AG04450 (cell line): ENCODE measurements around the gene MAML3. TPM values are rescaled to one million over a fixed set of nuclear protein-coding genes. Genes with fewer than 3 reads are reported as not detected.
A peak's percentile ranks its signal among the peaks of the same experiment; 100 is the strongest.

ENCODE experiments used
- CTCF ChIA-PET: fragments of 300-600, 350-600 bp; formaldehyde crosslinking; extraction: SDS; loops from one replicate; lab custom pipeline; 2022; ENCODE audit warnings: antibody characterized with exemption, inconsistent platforms; lab: Charles Lee
- POLR2A ChIA-PET: fragments of 350-600 bp; formaldehyde crosslinking; extraction: SDS; loops from one replicate; lab custom pipeline; 2021; ENCODE audit warnings: antibody characterized with exemption, inconsistent platforms; lab: Yijun Ruan, JAX
- DNase-seq: peaks from one replicate; pipeline ENCODE4 v3.0.0-alpha.2; 2011; ENCODE audit warnings: low read depth, low spot score
- H3K27ac ChIP-seq: one replicate; pipeline ENCODE4 v1.5.1; 2012; ENCODE audit warnings: low read depth, low read length, control low read depth
- H3K27me3 ChIP-seq: one replicate; pipeline ENCODE4 v1.6.0; 2012; ENCODE audit warnings: low read length; ENCODE audit not compliant: control insufficient read depth, insufficient read depth
- H3K4me3 ChIP-seq: 2 replicates; pipeline ENCODE4 v1.5.1; 2011; ENCODE audit warnings: mild to moderate bottlenecking, low read depth, low read length, control low read depth
- H3K9me3 ChIP-seq: 2 replicates; pipeline ENCODE4 v1.5.1; 2012; ENCODE audit warnings: low read length; ENCODE audit not compliant: control insufficient read depth, insufficient read depth
- polyA plus RNA-seq: library from polyadenylated mRNA; depleted of rRNA; stranded (reverse); fragments of >200 nt; gene quantifications from 2 replicates; pipeline ENCODE4 v1.2.3, GENCODE V29; 2011
- TF ChIP-seq, protein P1 (sequence below): IDR thresholded peaks from 2 replicates; pipeline ENCODE4 v1.5.1; 2011; ENCODE audit warnings: low read depth, low read length, control low read depth, inconsistent platforms

MAML3 gene
- polyA plus RNA-seq, 1 experiment = 4.1 TPM

DNA sequence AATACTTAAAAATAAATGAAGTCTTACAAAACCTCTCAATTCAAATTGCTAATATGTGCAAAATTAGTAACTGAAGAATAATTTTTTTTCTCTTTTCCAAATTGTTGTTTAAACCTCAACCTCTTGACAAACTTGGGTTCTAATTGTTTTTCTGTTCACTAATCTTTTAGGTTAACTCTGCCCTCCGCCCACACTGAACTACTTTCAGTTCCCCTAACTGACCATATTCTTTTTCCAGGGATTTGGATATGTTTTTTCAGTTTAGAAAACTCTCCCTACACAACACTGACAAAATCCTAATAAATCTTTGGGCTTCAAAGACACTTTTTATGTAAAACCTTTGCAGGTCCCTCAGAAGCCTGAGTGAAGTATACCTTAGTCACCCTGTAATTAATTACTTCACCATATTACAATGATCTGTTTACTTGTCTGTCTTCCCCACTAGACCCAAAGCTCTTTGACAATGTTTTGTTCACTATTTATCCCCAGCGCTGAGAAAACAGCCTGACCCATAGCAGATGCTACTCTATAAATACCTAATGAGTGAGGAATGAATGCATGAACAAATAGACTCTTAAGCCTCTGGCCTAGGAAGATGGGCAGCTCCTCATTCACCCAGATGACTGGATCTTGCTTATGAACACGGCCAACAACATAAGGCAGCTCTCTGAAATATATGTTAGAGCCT lies 134.9 kb downstream of the MAML3 start:
- H3K27ac ChIP-seq = no peak overlapping the region
- TF ChIP-seq, protein P1, sequence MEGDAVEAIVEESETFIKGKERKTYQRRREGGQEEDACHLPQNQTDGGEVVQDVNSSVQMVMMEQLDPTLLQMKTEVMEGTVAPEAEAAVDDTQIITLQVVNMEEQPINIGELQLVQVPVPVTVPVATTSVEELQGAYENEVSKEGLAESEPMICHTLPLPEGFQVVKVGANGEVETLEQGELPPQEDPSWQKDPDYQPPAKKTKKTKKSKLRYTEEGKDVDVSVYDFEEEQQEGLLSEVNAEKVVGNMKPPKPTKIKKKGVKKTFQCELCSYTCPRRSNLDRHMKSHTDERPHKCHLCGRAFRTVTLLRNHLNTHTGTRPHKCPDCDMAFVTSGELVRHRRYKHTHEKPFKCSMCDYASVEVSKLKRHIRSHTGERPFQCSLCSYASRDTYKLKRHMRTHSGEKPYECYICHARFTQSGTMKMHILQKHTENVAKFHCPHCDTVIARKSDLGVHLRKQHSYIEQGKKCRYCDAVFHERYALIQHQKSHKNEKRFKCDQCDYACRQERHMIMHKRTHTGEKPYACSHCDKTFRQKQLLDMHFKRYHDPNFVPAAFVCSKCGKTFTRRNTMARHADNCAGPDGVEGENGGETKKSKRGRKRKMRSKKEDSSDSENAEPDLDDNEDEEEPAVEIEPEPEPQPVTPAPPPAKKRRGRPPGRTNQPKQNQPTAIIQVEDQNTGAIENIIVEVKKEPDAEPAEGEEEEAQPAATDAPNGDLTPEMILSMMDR = no peak
- CTCF ChIA-PET = interaction anchor here (0.9 kb wide), 1 partner anchor 25 kb away, joined by 3 read pairs; no protein-coding TSS in a partner anchor

DNA sequence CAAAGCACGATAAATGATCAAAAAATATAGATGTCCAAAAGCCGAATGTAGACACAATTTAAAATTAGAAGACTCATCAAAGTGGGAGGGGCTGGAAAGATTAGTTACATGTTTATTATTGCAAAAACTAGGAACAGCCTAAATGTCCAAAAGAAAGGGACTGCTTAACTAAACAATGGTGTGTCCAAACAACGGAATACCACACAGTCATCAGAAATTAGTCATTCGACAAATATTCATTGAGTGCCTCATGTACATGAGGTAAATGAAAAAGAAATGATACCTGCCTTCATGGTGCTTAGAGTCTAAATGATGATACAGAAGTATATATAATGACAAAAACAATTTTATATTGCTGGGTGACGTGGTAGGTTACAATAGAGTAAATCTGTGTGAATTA lies 139.7 kb downstream of the MAML3 start:
- DNase-seq = no peak
- Histone ChIP-seq H3K27me3 (no peaks in the 10 kb centered on the region), H3K27ac (no peak overlapping the region), H3K4me3 (no peak overlapping the region), H3K9me3 (peaks cover 4% of the 10 kb centered on the region; the same call in 1 of the 2 replicates)
- POLR2A ChIA-PET = no interaction called here
- TF ChIP-seq, protein P1 = no peak
- CTCF ChIA-PET = interaction anchor here (0.8 to 1.4 kb wide), 3 partner anchors 180 to 316 kb away, joined by 3 to 7 read pairs (median 3); no protein-coding TSS in a partner anchor

More for the DNA sequence above, 134.9 kb downstream of the MAML3 start:
- no peak overlapping the region for H3K4me3 ChIP-seq
- no peaks in the 10 kb centered on the region for H3K27me3 ChIP-seq
- peaks cover 4% of the 10 kb centered on the region; the same call in 1 of the 2 replicates for H3K9me3 ChIP-seq
- POLR2A ChIA-PET = no interaction called here
- DNase-seq = no peak

DNA sequence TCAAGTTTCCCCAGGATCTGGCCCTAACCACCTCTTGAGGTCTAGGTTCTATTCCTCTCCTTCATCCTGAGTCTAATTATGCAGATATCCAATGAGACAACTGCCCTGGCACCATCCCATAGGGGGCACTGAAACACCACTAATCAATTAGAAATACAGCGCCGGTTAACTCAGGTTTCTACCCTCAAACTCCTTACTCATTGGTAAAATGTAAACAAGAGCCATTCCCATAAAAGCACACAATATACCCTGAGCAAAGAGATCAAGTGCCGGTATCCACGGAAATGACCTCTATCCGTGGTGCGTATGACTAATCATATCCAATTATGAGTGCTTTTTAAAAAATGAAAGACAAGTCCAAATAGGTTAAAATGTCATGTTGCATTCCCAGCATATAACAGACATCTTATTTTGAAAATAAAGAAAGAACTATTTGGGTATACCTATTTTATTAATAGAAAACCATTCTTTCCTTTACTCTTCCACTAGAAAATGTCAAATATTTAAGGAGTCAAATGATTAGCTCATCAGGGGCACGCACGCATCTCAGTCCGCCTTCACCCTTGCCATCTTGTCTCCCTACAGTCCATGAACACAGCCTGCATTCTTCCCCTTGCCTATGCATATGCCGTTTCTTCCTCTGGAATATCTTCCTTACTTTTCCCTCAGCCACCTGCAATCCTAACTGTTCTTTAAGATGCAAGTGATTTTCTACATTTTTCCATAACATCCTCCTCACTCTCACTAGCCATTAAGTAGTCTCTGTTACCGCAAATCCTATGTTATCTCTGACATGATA lies 141.1 kb downstream of the MAML3 start:
- POLR2A ChIA-PET = no interaction called here
- H3K27ac ChIP-seq = no peak overlapping the region

GRCh38 chr4:140005699-140006098 lies 148.3 kb downstream of the MAML3 start:
- CTCF ChIA-PET = interaction anchor here (1.3 kb wide), 1 partner anchor 271 kb away, joined by 6 read pairs; no protein-coding TSS in a partner anchor

More for the DNA sequence above, 141.1 kb downstream of the MAML3 start:
- CTCF ChIA-PET = interaction anchor here (0.5 to 2.5 kb wide), 11 partner anchors 8 to 347 kb away, joined by 3 to 15 read pairs (median 4); no protein-coding TSS in a partner anchor
- DNase-seq = peak; percentile 77
- TF ChIP-seq, protein P1 = peak; percentile 80
- Histone ChIP-seq H3K9me3 (peaks cover 4% of the 10 kb centered on the region; the same call in 1 of the 2 replicates), H3K4me3 (no peak overlapping the region), H3K27me3 (no peaks in the 10 kb centered on the region)

More at GRCh38 chr4:140005699-140006098, 148.3 kb downstream of the MAML3 start:
- TF ChIP-seq, protein P1 = no peak
- no peaks in the 10 kb centered on the region for H3K27me3 ChIP-seq
- no peak for DNase-seq
- no peaks in the 10 kb centered on the region for H3K9me3 ChIP-seq
- POLR2A ChIA-PET = no interaction called here
- no peak overlapping the region for H3K4me3 ChIP-seq
- no peak overlapping the region for H3K27ac ChIP-seq
